Parathyroid adenoma (tissue), 2 donors: Measurements from ENCODE around the gene EGLN1.

Experiments used
- H2AFZ ChIP-seq: fragments of 300-600 bp; sonication (generic); one replicate; pipeline ENCODE4 v1.7.0; 2017; ENCODE audit warnings: antibody characterized with exemption, mild to moderate bottlenecking
- H3K27ac ChIP-seq: fragments of 300-600 bp; sonication (generic); one replicate; pipeline ENCODE4 v1.7.0; 2017
- H3K27me3 ChIP-seq: fragments of 300-600 bp; sonication (generic); one replicate; pipeline ENCODE4 v1.7.0; 2017; ENCODE audit warnings: low read length; ENCODE audit not compliant: control insufficient read depth, insufficient read depth
- H3K36me3 ChIP-seq: fragments of 300-600 bp; sonication (generic); one replicate; pipeline ENCODE4 v1.7.0; 2017; ENCODE audit warnings: low read length; ENCODE audit not compliant: control insufficient read depth, insufficient read depth
- H3K4me1 ChIP-seq: fragments of 300-600 bp; sonication (generic); one replicate; pipeline ENCODE4 v1.7.0; 2017; ENCODE audit warnings: control low read depth
- H3K4me2 ChIP-seq: fragments of 300-600 bp; sonication (generic); one replicate; pipeline ENCODE4 v1.7.0; 2017; ENCODE audit warnings: low read length
- H3K4me3 ChIP-seq: fragments of 300-600 bp; sonication (generic); one replicate; pipeline ENCODE4 v1.7.0; 2017; ENCODE audit warnings: low read depth, low read length
- H3K79me2 ChIP-seq: fragments of 300-600 bp; sonication (generic); one replicate; pipeline ENCODE4 v1.7.0; 2017; ENCODE audit warnings: control low read depth
- H3K9ac ChIP-seq: fragments of 300-600 bp; sonication (generic); one replicate; pipeline ENCODE4 v1.7.0; 2017; ENCODE audit warnings: mild to moderate bottlenecking
- H3K9me3 ChIP-seq: fragments of 300-600 bp; sonication (generic); one replicate; pipeline ENCODE4 v1.7.0; 2017; ENCODE audit warnings: low read length; ENCODE audit not compliant: control insufficient read depth
- TF ChIP-seq, protein P1 (sequence below): fragments of 300-600 bp; sonication (generic); IDR thresholded peaks from one replicate; pipeline ENCODE4 v1.7.0; 2017; ENCODE audit warnings: antibody characterized with exemption, mild to moderate bottlenecking
- donor health status: primary hyperparathyroidism.

The EGLN1 gene

DNA sequence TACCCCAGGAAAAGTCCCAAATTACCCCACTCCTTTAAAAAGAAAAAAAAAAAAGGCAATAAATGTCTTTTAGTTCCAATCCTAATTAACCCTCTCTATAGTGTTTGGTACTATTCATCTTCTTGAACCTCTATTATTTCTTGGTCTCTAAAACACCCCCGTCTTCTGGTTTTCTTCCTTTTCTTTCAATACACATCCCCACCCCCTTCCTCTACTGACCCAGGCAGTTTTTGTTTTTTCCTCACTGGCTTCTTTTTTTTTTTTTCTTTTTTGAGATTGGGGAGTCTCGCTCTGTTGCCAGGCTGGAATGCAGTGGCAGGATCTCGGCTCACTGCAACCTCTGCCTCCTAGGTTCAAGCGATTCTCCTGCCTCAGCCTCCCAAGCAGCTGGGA, 26.1 kb downstream of the EGLN1 start:
- Histone ChIP-seq H3K4me3 (no peak overlapping the region), H2AFZ (no peak overlapping the region), H3K27ac (peak overlapping the region; percentile 4), H3K4me2 (no peak overlapping the region), H3K4me1 (no peaks in the 10 kb centered on the region), H3K27me3 (no peaks in the 10 kb centered on the region), H3K9me3 (no peaks in the 10 kb centered on the region), H3K36me3 (no peaks in the 10 kb centered on the region), H3K9ac (no peak overlapping the region), H3K79me2 (peaks cover 4% of the 10 kb centered on the region)
- TF ChIP-seq, protein P1, sequence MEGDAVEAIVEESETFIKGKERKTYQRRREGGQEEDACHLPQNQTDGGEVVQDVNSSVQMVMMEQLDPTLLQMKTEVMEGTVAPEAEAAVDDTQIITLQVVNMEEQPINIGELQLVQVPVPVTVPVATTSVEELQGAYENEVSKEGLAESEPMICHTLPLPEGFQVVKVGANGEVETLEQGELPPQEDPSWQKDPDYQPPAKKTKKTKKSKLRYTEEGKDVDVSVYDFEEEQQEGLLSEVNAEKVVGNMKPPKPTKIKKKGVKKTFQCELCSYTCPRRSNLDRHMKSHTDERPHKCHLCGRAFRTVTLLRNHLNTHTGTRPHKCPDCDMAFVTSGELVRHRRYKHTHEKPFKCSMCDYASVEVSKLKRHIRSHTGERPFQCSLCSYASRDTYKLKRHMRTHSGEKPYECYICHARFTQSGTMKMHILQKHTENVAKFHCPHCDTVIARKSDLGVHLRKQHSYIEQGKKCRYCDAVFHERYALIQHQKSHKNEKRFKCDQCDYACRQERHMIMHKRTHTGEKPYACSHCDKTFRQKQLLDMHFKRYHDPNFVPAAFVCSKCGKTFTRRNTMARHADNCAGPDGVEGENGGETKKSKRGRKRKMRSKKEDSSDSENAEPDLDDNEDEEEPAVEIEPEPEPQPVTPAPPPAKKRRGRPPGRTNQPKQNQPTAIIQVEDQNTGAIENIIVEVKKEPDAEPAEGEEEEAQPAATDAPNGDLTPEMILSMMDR, result no peak

DNA sequence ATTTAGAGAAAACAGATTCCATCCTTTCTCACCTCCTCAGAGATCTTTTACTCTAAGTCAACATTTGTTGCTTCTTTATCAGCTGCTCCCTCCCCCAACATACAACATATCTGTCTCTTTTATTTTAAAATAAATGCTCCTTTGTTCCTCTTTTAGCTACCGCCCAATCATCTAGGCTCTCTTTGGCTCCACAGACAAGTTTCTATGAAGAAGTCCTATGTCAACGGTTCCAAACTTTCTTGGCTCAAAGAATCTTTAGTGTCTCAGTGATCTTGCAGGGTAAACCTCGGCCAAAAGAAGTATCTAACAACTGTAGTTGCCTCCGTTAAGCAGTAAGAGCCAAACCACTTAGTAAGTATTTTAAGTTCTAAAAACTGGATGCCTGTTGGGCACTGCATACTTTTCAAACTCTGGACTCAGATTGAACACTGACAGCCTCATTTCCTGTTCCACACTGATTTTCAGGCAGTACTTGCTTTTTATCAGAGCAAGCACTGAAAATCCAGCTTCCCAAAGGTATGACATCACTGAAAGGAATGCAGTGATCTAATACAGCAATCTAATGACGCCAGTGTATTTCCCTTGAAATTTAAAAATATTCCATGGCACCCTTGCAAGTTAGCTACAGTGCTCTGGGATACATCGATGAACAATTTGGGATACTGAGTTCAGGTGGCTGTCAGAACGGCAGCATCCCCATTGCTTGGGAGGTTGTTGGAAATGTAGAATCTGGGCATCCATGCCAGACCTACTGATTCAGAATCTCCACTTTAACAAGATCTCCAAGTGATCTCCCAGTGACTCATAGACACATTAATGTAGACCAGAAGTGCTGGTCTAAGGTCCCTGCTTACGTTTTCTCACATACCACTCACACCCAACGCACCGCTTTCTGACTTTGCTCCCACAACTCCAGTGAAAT, 26.8 kb downstream of the EGLN1 start:
- Histone ChIP-seq H3K79me2 (peaks cover 4% of the 10 kb centered on the region), H3K4me2 (no peak overlapping the region), H3K36me3 (no peaks in the 10 kb centered on the region), H3K4me1 (no peaks in the 10 kb centered on the region), H3K27me3 (no peaks in the 10 kb centered on the region), H3K27ac (peak overlapping the region; percentile 4), H3K4me3 (no peak overlapping the region), H3K9ac (no peak overlapping the region), H3K9me3 (no peaks in the 10 kb centered on the region), H2AFZ (no peak overlapping the region)
- TF ChIP-seq, protein P1, result no peak

GRCh38 chr1:231393668-231394067, 28.4 kb downstream of the EGLN1 start:
- TF ChIP-seq, protein P1, result no peak
- H3K4me2 ChIP-seq, result no peak overlapping the region
- no peak overlapping the region for H3K4me3 ChIP-seq
- H3K4me1 ChIP-seq, result no peaks in the 10 kb centered on the region
- no peak overlapping the region for H3K27ac ChIP-seq
- no peak overlapping the region for H3K9ac ChIP-seq
- peaks cover 7% of the 10 kb centered on the region for H3K79me2 ChIP-seq
- H3K9me3 ChIP-seq, result no peaks in the 10 kb centered on the region
- H3K27me3 ChIP-seq, result no peaks in the 10 kb centered on the region
- H3K36me3 ChIP-seq, result no peaks in the 10 kb centered on the region
- H2AFZ ChIP-seq, result no peak overlapping the region

GRCh38 chr1:231392389-231393131, 29.5 kb downstream of the EGLN1 start:
- no peaks in the 10 kb centered on the region for H3K4me1 ChIP-seq

More at GRCh38 chr1:231392389-231393131, 29.5 kb downstream of the EGLN1 start:
- Histone ChIP-seq H3K9ac (no peak overlapping the region), H3K36me3 (no peaks in the 10 kb centered on the region), H3K4me3 (no peak overlapping the region), H3K27ac (no peak overlapping the region), H3K27me3 (no peaks in the 10 kb centered on the region), H3K79me2 (peaks cover 7% of the 10 kb centered on the region), H3K4me2 (no peak overlapping the region), H2AFZ (no peak overlapping the region), H3K9me3 (no peaks in the 10 kb centered on the region)
- TF ChIP-seq, protein P1, result no peak
